B cell (primary cell): ENCODE measurements around the gene OXA1L. TPM values are rescaled to one million over a fixed set of nuclear protein-coding genes. Genes with fewer than 3 reads are reported as not detected.
A peak's percentile ranks its signal among the peaks of the same experiment; 100 is the strongest.

Experiments used
- ATAC-seq: fragments of 200-7000 bp; cut with Tn5 transposase; one replicate; pipeline ENCODE4 v1.10.0; 2021; ENCODE audit warnings: low read depth, mild to moderate bottlenecking, moderate number of reproducible peaks, moderate library complexity
- CTCF ChIA-PET: fragments of 350-600 bp; sonication (Branson Sonifier 250); formaldehyde crosslinking; loops from one replicate; lab custom pipeline; 2021; ENCODE audit warnings: antibody characterized with exemption, inconsistent platforms; lab: Charles Lee
- POLR2A ChIA-PET: fragments of 350-600 bp; sonication (Branson Sonifier 250); formaldehyde crosslinking; loops from one replicate; lab custom pipeline; 2021; ENCODE audit warnings: antibody characterized with exemption; lab: Charles Lee
- DNase-seq: peaks from one replicate; pipeline ENCODE4 v3.0.0; 2013
- H2AFZ ChIP-seq: 2 replicates; pipeline ENCODE4 v1.6.1; 2012; ENCODE audit warnings: mild to moderate bottlenecking, low read depth, low read length; ENCODE audit not compliant: insufficient read depth, poor library complexity, severe bottlenecking
- H3K27ac ChIP-seq, 2 donors: 1 replicate in 1 of 2; 2 replicates in 1 of 2; pipeline ENCODE4 v1.5.1; 2012 to 2013; ENCODE audit warnings: low read length in 2 of 2, mild to moderate bottlenecking in 2 of 2, moderate library complexity in 1 of 2
- H3K27me3 ChIP-seq, 4 experiments: fragments of 200-600 bp in 1 of 4; sonication (generic) in 1 of 4; replicated peaks in 1 of 4; 1 replicate in 2 of 4; 2 replicates in 2 of 4; pipeline versions ENCODE4 v1.6.1 to v1.7.0; 2013 to 2016; ENCODE audit warnings: low read length in 3 of 4, mild to moderate bottlenecking in 2 of 4, mixed read lengths in 1 of 4, moderate library complexity in 1 of 4; ENCODE audit not compliant: insufficient read depth in 4 of 4, control insufficient read depth in 3 of 4; ENCODE audit errors: control extremely low read depth in 1 of 4
- H3K36me3 ChIP-seq, 2 experiments: replicated peaks in 1 of 2; 1 replicate in 1 of 2; 2 replicates in 1 of 2; pipeline versions ENCODE4 v1.6.1 to v1.7.1; 2013; ENCODE audit warnings: low read length in 1 of 2; ENCODE audit not compliant: insufficient read depth in 2 of 2, control insufficient read depth in 1 of 2; ENCODE audit errors: control extremely low read depth in 1 of 2, extremely low read depth in 1 of 2
- H3K4me1 ChIP-seq, 2 donors: fragments of 200-600 bp in 1 of 2; sonication (generic) in 1 of 2; 1 replicate in 1 of 2; 2 replicates in 1 of 2; pipeline versions ENCODE4 v1.5.1 to v1.6.1; 2013 to 2017; ENCODE audit warnings: low read length in 2 of 2; ENCODE audit not compliant: control insufficient read depth in 2 of 2, insufficient read depth in 2 of 2
- H3K4me2 ChIP-seq: replicated peaks from 2 replicates; pipeline ENCODE3; 2012; ENCODE audit warnings: mild to moderate bottlenecking, low read depth, low read length; ENCODE audit not compliant: poor library complexity, severe bottlenecking
- H3K4me3 ChIP-seq, 5 experiments: fragments of 200-600 bp in 1 of 5; sonication (generic) in 1 of 5; 1 replicate in 3 of 5; 2 replicates in 2 of 5; pipeline versions ENCODE4 v1.5.1 to v1.7.0; 2011 to 2016; ENCODE audit warnings: low read length in 4 of 5, mild to moderate bottlenecking in 4 of 5, low read depth in 2 of 5, control low read depth in 1 of 5, moderate library complexity in 1 of 5; ENCODE audit not compliant: insufficient read depth in 1 of 5; ENCODE audit errors: control extremely low read depth in 1 of 5, extremely low read depth in 1 of 5
- H3K79me2 ChIP-seq: fragments of 200-600 bp; sonication (generic); one replicate; pipeline ENCODE4 v1.6.0; 2016; ENCODE audit warnings: low read length; ENCODE audit not compliant: control insufficient read depth, insufficient read depth
- H3K9ac ChIP-seq: fragments of 200-600 bp; sonication (generic); 2 replicates; pipeline ENCODE4 v1.6.1; 2017; ENCODE audit warnings: mild to moderate bottlenecking, low read length, moderate library complexity
- H3K9me3 ChIP-seq, 3 donors: one replicate each; pipeline versions ENCODE4 v1.6.1 to v1.7.1; 2013; ENCODE audit warnings: low read length in 2 of 3; ENCODE audit not compliant: control insufficient read depth in 2 of 3, insufficient read depth in 1 of 3; ENCODE audit errors: control extremely low read depth in 1 of 3
- H4K20me1 ChIP-seq: 2 replicates; pipeline ENCODE4 v1.6.0; 2012; ENCODE audit warnings: mild to moderate bottlenecking, low read length; ENCODE audit not compliant: insufficient read depth, control insufficient read depth, poor library complexity, severe bottlenecking
- H3K27ac Mint-ChIP-seq: one replicate; pipeline ENCODE4 v1.8.0; 2021; ENCODE audit warnings: mixed read lengths
- H3K27me3 Mint-ChIP-seq: one replicate; pipeline ENCODE4 v1.8.0; 2021; ENCODE audit warnings: mixed read lengths
- H3K4me1 Mint-ChIP-seq: one replicate; pipeline ENCODE4 v1.8.0; 2021; ENCODE audit warnings: mixed read lengths
- H3K4me3 Mint-ChIP-seq: one replicate; pipeline ENCODE4 v1.8.0; 2021; ENCODE audit warnings: mixed read lengths
- H3K9me3 Mint-ChIP-seq: one replicate; pipeline ENCODE4 v1.8.0; 2022; ENCODE audit warnings: mixed read lengths; ENCODE audit not compliant: insufficient read depth
- EZH2 ChIP-seq: IDR thresholded peaks from 2 replicates; pipeline ENCODE4 v1.6.1; 2012; ENCODE audit warnings: borderline replicate concordance, low read depth, mild to moderate bottlenecking, moderate library complexity, low read length; ENCODE audit not compliant: insufficient read depth, poor library complexity, severe bottlenecking
- WGBS: methylation state at CpG from one replicate; pipeline ENCODE4 v1.1.5; 2013; ENCODE audit warnings: missing lambda C conversion rate; ENCODE audit not compliant: insufficient coverage; 5-methylcytosine and 5-hydroxymethylcytosine counted together
- intact Hi-C: fragments of 100-400 bp; cut with micrococcal nuclease; formaldehyde crosslinking; loops from one replicate; pipeline ENCODE4 v1.10.0; 2022
- polyA plus RNA-seq: library from polyadenylated mRNA; depleted of rRNA; stranded (reverse); fragments of >200 nt; gene quantifications from 2 replicates; pipeline ENCODE4 v1.2.3, GENCODE V29; 2012
- total RNA-seq, 2 donors: library from RNA; stranded (reverse); fragments of 120-200 nt in 1 of 2; gene quantifications; 1 replicate in 1 of 2; 2 replicates in 1 of 2; pipeline versions ENCODE4 v1.2.3 to v1.2.4, GENCODE V29; 2013 to 2022
- TF ChIP-seq, protein P1 (sequence below): fragments of 200-600 bp; IDR thresholded peaks from one replicate; pipeline ENCODE4 v1.8.0; 2022; ENCODE audit warnings: antibody characterized with exemption, mild to moderate bottlenecking

OXA1L gene
- total and polyA plus RNA-seq, 2 donors (not counting 1 experiment from before 2014, with no cell fraction given): 147 to 201 TPM

DNA sequence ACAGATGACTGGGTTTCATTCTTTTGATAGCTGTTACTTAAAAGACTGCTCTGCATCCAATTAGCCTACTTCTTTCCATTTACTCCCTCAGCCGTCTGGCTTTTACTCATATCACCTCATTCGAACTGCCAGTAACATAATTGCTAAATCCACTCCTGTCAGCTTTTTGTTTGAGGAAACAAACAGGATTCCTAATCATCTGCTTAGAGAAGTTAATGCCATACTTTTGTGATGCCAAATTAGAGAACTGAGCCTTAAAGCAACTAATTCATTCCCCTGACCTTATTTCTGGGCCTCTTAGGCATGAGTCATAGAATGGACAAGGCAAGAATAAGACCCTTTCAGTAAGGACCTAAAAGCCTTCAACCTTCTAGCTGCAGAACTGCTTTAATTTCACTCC lies 2.9 kb downstream of the OXA1L start:
- Histone ChIP-seq H2AFZ (no peak overlapping the region), H4K20me1 (no peaks in the 10 kb centered on the region), H3K27me3 (no peaks in the 10 kb centered on the region), H3K79me2 (peaks cover 34% of the 10 kb centered on the region), H3K36me3 (peaks cover 4 to 52% of the 10 kb centered on the region in 2 experiments), H3K9me3 (no peaks in the 10 kb centered on the region), H3K9ac (no peak overlapping the region), H3K4me3 (no peak overlapping the region), H3K4me2 (no peak overlapping the region), H3K4me1 (peaks cover 18 to 23% of the 10 kb centered on the region in 2 donors), H3K27ac (no peak overlapping the region)
- ChIA-PET CTCF (interaction anchor here (0.9 kb wide), 1 partner anchor 67 kb away, joined by 3 read pairs; no protein-coding TSS in a partner anchor), POLR2A (no interaction called here)
- Mint-ChIP-seq H3K4me1 (peaks cover 34% of the 10 kb centered on the region), H3K27ac (no peak overlapping the region), H3K4me3 (peak overlapping the region; percentile 8), H3K27me3 (no peaks in the 10 kb centered on the region), H3K9me3 (no peaks in the 10 kb centered on the region)
- WGBS: 100% methylated on average over 1 of the region's 2 CpGs
- DNase-seq: no peak
- ATAC-seq: no peak
- TF ChIP-seq, protein P1, sequence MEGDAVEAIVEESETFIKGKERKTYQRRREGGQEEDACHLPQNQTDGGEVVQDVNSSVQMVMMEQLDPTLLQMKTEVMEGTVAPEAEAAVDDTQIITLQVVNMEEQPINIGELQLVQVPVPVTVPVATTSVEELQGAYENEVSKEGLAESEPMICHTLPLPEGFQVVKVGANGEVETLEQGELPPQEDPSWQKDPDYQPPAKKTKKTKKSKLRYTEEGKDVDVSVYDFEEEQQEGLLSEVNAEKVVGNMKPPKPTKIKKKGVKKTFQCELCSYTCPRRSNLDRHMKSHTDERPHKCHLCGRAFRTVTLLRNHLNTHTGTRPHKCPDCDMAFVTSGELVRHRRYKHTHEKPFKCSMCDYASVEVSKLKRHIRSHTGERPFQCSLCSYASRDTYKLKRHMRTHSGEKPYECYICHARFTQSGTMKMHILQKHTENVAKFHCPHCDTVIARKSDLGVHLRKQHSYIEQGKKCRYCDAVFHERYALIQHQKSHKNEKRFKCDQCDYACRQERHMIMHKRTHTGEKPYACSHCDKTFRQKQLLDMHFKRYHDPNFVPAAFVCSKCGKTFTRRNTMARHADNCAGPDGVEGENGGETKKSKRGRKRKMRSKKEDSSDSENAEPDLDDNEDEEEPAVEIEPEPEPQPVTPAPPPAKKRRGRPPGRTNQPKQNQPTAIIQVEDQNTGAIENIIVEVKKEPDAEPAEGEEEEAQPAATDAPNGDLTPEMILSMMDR: no peak
- TF ChIP-seq EZH2: no peak
- intact Hi-C loops: loop anchor here (5.0 kb wide), 2 partner anchors 148 to 197 kb away; partner anchors contain the start of gene RBM23

DNA sequence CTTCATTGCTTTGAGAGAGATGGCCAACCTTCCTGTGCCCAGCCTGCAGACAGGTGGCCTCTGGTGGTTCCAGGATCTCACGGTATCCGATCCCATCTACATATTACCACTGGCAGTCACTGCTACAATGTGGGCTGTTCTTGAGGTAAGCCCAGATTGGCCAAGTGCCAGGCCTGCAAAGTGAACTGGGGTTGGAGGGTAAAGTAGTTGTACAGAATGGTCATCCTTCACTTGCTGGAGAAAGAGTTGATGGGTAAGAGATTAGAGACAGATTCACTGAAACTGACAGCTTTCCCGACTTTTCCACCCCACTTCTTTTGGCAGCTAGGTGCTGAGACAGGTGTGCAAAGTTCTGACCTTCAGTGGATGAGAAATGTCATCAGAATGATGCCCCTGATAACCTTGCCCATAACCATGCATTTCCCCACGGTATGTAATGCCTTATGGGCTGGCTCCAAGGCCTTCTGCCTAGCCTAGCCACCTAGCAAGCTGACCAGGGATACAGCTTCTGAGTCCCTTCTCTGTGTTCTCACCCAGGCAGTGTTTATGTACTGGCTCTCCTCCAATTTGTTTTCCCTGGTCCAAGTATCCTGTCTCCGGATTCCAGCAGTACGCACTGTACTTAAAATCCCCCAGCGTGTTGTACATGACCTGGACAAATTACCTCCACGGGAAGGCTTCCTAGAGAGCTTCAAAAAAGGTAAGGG lies 4.1 kb downstream of the OXA1L start:
- peaks cover 34% of the 10 kb centered on the region for H3K79me2 ChIP-seq
- no peaks in the 10 kb centered on the region for H3K27me3 Mint-ChIP-seq
- no peak overlapping the region for H3K4me3 ChIP-seq
- H3K4me2 ChIP-seq: no peak overlapping the region
- no peak for ATAC-seq
- WGBS: 100% methylated on average over 5 of the region's 8 CpGs
- no peak overlapping the region for H2AFZ ChIP-seq
- H3K27ac ChIP-seq: no peak overlapping the region
- H3K27ac Mint-ChIP-seq: peak overlapping the region; percentile 56
- no peak overlapping the region for H3K9ac ChIP-seq
- H3K9me3 Mint-ChIP-seq: no peaks in the 10 kb centered on the region
- H4K20me1 ChIP-seq: no peaks in the 10 kb centered on the region
- H3K4me1 ChIP-seq: peaks cover 18% of the 10 kb centered on the region in 2 donors
- no peak overlapping the region for H3K4me3 Mint-ChIP-seq
- intact Hi-C loops: no loop called here
- no peaks in the 10 kb centered on the region for H3K27me3 ChIP-seq
- TF ChIP-seq, protein P1: no peak
- TF ChIP-seq EZH2: no peak
- ChIA-PET POLR2A (no interaction called here), CTCF (interaction anchor here (0.6 to 1.3 kb wide), 2 partner anchors 84 to 90 kb away, joined by 3 read pairs; no protein-coding TSS in a partner anchor)
- peaks cover 27% of the 10 kb centered on the region for H3K4me1 Mint-ChIP-seq
- H3K9me3 ChIP-seq: no peaks in the 10 kb centered on the region
- DNase-seq: no peak
- H3K36me3 ChIP-seq: peaks cover 5 to 62% of the 10 kb centered on the region in 2 experiments
